ENCODE data around the gene SLC22A16.
"Not testable (repeated sequence)": the region's sequence is repeated elsewhere in the genome, so short reads cannot be mapped to it uniquely, and the experiment has no call there.

The SLC22A16 gene

GRCh38 chr6:110490110-110490509 is 13.7 kb upstream of the SLC22A16 start:
- no peak for DNase-seq

- no peak for DNase-seq
Observed at GRCh38 chr6:110488606-110489190, 12.3 kb upstream of the SLC22A16 start.

- DNase-seq, result not testable (repeated sequence)
Observed at GRCh38 chr6:110487968-110488381, 11.6 kb upstream of the SLC22A16 start.

GRCh38 chr6:110486756-110487155 is 10.3 kb upstream of the SLC22A16 start:
- no peak for DNase-seq

GRCh38 chr6:110485491-110485890 is 9.1 kb upstream of the SLC22A16 start:
- no peak for DNase-seq

- no peak for DNase-seq
Observed at GRCh38 chr6:110484321-110484720, 7.9 kb upstream of the SLC22A16 start.

- no peak for DNase-seq
Observed at GRCh38 chr6:110482774-110483400, 6.5 kb upstream of the SLC22A16 start.

- no peak for DNase-seq
Observed at GRCh38 chr6:110481081-110481480, 4.7 kb upstream of the SLC22A16 start.

GRCh38 chr6:110475066-110475653 is 1.3 kb downstream of the SLC22A16 start:
- no peak for DNase-seq

GRCh38 chr6:110474500-110474899 is 1.9 kb downstream of the SLC22A16 start:
- no peak for DNase-seq

- DNase-seq, result no peak
Observed at GRCh38 chr6:110472739-110473138, 3.7 kb downstream of the SLC22A16 start.

GRCh38 chr6:110471726-110472365 is 4.6 kb downstream of the SLC22A16 start:
- no peak for DNase-seq

GRCh38 chr6:110468731-110469130 is 7.7 kb downstream of the SLC22A16 start:
- DNase-seq, result no peak

GRCh38 chr6:110467566-110468140 is 8.8 kb downstream of the SLC22A16 start:
- no peak for DNase-seq

GRCh38 chr6:110462884-110463481 is 13.4 kb downstream of the SLC22A16 start:
- DNase-seq, result no peak

GRCh38 chr6:110461376-110461775 is 15.0 kb downstream of the SLC22A16 start:
- DNase-seq, result no peak

- DNase-seq, result no peak
Observed at GRCh38 chr6:110459137-110459536, 17.3 kb downstream of the SLC22A16 start.

GRCh38 chr6:110458476-110458875 is 17.9 kb downstream of the SLC22A16 start:
- no peak for DNase-seq

- DNase-seq, result peak; percentile 25
Observed at GRCh38 chr6:110457567-110458175, 18.7 kb downstream of the SLC22A16 start.

GRCh38 chr6:110456694-110457093 is 19.7 kb downstream of the SLC22A16 start:
- DNase-seq, result no peak

GRCh38 chr6:110449541-110449895 is 26.9 kb downstream of the SLC22A16 start:
- DNase-seq, result no peak

- no peak for DNase-seq
Observed at GRCh38 chr6:110448846-110449540, 27.4 kb downstream of the SLC22A16 start.

Measured in fibroblast of skin of scalp (primary cell).